Activated naive CD4-positive, alpha-beta T cell (primary cell): ENCODE results near the gene PGM5.

Experiments used
- DNase-seq, 4 experiments: peaks; one replicate each; lab custom pipeline; 2025; lab: John Stamatoyannopoulos, UW

Gene PGM5

DNA sequence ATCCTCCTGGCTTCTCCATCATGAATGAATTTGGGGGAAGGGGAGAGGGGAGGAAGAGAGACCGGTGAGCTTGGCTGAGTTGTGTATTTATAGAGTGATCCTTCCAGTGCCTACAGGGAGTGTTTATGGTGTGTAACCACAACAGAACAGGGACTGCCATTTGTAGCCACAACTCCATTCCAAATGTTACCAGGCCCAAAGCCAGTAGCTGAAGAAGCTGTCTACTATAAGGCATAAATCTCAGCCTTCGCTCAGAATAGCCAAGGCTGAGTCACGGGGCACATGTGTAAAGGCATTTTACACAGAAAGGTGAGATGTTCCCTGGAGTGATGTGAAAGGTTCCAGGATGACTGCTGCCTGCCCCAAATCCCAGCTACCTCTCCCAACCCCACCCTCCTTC, 181.8 kb downstream of the PGM5 start:
- DNase-seq: no peak

DNA sequence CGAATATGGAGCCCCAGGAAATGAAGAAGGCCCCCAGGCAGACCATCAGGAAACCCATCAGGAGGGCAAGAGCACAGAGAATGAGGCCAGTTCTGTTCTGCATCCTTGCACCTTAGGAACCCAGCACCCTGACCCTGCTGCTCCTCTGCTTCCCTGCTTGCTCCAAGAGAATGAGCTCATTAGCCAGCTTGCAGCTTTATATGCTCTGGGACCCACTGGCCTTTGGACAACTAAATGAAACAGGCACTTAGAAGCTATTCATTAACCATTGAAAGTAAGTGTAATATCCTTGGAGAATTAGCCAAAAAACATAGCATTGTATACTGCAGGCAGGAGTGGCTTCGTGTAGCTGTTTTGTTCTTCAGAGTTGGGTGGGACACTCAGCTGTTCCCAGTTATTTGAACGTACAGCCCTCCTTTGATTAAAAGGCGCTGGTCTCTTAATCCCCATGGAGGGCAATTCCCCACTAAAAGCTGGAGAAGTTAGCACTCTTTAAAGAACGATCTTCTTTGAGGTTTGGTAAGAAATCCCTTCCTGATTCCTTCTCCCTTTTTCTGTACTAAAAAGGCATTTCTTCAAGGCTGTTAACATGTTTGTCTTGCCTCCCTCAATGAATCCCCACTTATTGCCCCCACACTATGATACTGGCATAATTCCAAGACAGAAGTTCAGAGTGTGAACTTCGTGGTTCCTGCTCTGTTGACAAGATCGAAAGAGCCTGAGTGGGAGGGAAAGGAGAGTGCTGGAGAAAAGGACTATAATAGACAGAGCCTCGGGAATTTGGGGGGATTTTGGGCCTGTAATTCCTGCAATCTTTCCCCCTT, 184.5 kb downstream of the PGM5 start, which contains the start of gene TMEM252:
Gene TMEM252 (minus strand): TSS at position 172 of the 824 bp plus-strand sequence. CDS start 69 bp downstream, at position 103.
- no peak for DNase-seq

DNA sequence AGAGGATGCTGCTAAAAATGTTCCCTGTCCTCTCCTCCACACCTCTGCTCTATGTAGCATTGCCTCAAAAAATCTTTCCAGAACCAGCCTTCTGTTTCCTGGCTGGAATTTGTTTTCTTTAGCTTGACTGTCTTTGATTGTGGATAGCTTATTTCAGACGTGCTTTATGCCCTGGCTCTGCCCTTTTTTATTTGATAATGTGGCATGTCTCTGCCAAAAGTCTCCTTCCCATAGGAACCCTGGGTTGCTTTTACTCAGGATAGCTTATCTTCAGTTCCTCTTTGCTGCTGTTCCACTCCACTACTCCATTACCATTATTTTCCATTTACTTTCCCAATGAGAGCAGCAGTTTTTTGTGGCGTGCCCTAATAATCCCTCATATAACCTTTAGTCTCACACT, 185.2 kb downstream of the PGM5 start:
- no peak for DNase-seq

DNA sequence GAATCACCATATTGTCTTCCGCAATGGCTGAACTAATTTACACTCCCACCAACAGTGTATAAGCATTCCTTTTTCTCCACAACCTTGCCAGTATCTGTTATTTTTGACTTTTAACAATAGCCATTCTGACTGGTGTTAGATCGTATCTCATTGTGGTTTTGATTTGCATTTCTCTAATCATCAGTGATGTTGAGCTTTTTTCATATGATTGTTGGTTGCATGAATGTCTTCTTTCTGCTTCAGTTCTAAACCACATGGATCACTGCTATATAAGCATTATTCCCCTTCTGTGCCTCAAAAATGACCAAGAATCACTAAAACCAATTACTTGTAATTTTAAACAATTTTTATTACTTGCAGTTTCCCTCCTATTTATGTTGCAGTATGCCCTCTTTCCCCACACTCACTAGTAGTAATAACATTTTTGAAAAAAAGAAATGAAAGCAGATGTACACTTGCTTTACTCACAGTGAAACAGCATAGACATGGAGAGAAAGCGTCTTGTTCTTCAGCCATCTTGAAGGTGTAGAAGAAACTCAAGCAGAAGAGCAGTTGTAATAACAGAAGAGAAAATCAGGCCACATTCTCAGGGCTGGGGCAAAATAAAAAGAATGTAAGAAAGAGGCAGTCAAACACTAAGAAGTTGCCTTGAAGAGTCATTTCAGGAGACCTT, 188.8 kb downstream of the PGM5 start:
- no peak for DNase-seq

DNA sequence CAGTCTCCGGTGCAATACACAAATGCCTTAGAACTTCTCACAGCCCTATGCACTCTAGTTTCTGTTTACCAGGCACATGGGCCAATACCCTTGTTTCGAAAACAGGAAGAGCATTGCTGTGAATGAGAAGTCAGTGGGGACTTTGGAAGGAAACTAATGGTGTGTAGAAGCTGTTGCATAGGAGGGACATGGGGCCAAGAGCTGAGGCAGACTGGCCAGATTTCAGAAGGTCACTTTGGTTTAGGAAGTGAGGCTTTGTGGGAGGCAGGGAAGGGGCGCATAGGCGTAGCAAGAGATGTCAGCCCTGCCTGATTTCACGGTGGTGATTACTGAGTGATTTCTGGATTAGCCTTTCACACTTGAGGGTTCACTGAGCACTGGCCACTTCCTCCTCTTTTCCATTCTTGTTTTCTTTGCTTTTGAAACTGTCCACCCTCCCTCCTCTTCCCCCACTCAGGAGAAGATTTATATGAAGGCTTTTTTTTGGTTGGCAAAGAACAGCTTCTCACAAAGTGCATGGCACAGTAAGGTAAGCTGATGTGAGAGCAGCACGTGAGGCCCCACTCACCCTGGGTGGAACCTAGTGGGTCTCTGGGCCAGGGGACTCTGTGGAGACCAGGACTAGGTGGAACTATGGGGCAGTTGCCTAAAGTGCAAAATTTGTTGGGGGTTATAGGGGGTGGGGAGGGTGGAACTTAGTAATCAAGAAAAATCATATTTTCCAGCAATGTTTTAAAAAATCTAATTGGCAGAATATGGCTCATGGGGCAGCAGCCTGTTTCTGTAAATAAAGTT, 190.4 kb downstream of the PGM5 start:
- DNase-seq: no peak

DNA sequence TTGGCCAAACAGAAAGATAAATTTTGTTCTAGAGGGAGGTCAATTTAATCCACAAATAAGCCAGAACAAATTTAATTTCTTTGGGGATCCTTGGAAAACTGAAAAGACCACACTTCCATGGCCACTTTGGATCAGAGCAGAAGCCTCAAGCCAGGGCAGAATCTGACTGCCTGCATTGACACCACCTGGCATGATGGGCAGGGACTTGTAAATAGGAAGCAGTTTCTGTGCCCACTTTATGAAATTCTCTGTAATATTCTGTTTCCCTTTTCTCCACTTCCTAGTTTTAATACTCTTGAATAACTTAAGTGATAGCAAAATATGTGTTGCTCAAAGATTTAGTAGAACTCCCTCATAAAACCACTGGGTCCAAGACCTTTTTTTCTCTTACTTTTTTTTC, 191.0 kb downstream of the PGM5 start:
- DNase-seq: no peak

DNA sequence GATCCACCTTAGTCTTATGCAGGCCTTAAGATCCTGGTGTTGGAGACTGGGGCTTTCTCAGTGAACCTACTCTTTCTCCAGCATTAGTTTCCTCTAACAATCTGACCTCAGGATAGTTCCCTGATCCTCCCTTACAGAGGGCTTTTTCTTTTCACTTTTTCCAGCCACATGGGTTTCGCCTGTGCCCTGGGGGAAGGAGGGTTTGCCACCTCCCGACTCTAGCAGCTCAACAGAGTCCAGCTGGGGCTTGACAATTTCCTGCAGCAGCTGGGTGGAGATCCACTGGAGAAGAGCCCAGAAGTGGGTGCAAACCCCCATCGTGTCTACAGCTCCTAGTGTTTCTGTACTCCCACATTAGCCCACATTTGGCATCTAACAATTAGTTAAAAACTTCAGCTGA, 191.8 kb downstream of the PGM5 start:
- no peak for DNase-seq

DNA sequence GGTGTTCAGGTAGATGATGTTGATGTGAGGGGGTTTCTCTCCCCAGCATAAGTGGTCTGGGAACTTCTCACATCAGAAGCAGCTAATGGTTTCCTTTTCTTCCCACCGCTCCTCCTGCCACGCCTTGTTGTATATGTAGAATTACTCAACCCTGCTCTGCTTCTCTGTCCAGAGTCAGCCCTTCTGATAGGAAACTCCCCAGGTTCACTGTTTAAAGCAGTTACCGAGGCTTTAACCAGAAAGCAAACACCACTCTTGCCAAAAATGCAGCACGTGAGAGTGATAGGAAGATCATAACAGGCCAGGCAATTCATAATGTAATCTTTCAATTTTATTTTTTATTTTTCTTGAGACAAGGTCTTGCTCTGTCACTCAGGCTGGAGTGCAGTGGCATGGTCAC, 194.8 kb downstream of the PGM5 start:
- no peak for DNase-seq

DNA sequence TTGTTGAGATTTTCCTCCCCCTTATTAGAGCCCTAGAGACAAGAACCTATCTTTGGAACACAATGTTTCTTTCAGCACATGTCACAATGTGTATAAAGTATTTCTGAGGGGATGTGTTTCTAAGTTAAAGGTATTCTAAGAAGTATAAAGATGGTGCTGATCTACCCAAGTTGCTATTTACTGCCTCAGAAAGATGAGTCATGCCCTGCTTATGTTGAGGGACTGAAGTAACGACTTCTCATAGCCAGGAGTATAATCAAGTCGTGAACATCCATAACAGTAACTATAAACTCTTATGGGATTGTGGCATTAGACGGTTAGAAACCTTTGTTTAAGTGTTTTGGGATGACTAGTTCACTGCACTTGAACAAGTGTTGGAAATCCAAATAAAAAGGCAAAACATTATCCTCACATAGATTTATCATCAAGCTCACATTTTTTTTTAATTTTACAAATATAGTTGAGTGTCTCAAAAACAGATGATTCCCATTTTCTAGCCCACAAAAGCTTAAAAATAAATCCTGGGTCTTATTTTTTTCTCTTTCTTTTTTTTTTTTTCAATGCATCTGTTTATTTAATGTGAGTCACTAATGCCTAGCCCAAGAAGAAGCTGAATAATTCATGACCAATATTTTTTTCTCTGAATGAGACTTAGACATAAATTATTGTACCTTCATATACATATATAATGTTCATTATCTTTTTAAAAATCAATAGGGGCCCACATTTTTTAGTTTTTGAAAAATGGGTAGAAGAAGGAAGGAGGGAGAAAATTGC, 196.5 kb downstream of the PGM5 start:
- no peak for DNase-seq

DNA sequence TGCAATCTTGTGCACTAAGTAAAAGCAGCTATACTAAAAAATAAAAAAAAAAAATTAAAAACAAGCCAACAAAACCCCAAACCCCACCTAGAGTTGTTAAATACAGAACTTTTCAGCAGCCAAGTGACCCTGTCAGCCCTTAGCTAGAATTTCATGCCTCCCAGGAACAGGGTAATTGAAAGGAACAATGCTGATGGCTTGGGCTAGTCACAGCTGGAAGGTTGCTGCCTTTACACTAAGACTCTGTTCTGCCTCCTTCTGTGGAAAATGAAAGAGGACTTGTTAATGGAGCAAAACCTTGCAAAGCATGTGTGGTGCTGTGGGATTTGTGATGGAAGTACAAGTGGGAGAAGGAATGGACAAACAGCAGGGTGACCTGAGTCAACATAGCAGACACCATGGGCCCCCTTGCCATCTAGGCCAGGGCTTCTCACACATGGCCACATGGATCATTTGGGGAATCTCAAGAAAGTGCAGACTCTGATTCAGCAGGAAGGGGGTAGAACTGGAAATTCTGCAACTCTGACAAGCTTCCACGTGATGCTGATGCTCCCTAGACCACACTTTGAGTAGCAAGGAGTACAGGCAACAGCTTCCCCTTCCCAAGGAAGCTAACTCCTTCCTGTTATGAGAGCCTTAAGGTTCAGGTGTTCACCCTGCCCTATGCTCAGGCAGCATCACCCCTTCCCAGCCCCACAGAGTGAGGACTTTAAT, 199.2 kb downstream of the PGM5 start:
- DNase-seq: no peak

DNA sequence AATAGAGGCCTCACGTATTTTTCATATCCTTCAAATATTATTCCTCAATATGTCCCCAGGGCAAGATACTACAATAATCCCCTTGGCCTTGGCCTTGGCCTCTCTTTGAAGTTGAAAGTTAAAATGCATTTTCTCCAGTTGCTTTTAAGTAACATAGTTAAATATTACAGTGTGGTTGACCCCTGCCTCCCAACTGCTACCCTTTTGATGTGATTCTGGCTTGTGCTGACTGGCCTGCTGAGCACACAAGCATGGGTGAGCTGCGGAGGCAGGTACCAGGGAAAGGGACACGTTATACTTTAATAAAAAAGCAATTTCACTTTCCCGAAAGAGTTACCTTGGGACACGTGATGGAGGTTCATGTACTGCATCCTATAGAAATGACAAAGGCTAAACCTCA, 202.1 kb downstream of the PGM5 start:
- DNase-seq: no peak

DNA sequence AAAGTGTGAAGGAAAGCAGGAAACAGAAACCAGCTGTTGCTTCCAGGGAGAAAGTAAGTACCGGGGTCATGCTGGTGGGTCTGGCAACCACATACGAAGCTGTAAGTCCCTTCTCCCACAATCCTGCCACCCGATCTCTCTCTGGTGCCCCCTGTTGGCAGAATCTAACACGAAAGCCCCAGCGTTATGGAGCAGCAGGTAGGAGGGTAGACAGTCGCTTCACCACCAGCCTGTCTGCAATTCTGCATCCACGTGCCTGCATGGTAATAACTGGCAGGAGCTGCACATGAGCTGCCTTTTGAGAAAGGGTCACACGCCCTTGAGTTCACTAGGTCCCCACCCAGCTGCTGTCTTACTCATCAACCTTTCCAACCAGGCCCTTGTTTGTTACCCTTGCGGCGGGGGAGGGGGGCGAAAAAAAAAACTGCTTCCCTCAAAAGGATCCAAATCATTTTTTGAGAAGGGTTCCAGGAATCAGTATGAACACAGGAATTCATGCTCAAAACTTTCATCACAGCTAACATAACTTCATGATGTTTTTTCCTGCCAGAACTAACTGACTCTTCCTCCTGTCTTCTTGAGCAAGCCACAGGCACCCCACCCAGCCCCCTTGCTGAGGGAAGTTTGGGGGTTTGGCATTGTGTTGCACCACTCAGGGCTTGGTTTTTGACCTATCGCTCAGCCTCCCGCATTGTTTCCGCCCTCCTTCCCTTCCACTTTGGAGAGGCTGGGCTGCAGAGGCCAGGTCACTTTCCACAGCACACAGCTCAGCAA, 203.8 kb downstream of the PGM5 start:
- DNase-seq: peak in 1 of 4 experiments; percentile 5

DNA sequence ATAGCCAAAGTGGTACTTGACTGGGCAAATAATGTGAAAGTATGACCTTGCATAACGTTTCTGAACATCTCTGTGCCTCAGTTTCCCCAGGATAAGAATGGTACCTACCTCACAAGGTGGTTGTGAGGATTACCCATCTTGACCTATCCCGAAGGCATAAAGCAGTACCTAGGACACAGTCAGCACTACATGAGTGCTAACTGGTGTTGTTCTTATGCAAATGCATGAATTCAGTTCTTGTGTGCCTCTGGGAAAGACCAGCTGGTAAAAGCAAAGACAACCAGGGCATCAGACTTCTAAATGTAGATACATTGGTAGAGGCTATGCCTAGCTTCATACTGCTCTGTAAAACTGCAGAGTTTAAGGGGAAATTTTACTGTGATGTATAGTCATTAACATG, 206.1 kb downstream of the PGM5 start:
- DNase-seq: no peak

DNA sequence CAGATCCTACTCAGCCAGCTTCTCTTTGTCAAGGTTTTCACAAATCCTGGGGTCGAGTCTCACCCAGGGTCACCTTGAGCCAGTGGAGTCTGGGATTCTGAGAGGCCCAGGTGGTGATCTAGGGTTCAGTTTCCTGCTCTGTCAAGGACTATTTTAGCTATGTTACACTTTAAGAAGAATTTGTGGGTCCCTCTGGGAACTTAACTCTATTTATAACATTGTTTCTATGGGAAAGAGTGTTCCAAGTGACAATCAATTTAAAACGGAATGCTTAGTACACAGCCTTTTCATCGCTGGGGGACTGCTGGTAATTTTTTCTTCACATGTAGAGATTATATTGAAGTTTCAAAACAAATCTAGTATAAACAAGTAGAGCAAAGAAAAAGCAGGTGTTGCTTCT, 211.2 kb downstream of the PGM5 start:
- no peak for DNase-seq

DNA sequence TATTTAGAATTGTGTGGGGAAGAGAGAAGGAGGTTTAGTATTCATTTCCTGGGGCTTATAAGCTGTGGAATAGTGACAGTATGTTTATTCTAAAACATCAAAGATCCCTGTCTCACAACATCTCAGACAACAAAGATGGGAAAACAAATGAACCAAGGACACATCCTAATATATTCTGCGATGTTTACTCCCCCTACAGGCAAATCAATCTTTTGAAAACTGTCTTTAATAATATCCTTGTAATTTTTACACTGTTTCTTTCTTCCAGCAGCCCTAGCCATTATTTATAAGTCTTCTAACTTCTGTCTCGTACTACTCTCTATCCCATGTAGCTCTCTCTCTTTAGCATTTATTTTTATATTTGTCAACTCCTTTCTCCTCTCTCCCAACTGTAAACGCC, 217.7 kb downstream of the PGM5 start:
- no peak for DNase-seq

DNA sequence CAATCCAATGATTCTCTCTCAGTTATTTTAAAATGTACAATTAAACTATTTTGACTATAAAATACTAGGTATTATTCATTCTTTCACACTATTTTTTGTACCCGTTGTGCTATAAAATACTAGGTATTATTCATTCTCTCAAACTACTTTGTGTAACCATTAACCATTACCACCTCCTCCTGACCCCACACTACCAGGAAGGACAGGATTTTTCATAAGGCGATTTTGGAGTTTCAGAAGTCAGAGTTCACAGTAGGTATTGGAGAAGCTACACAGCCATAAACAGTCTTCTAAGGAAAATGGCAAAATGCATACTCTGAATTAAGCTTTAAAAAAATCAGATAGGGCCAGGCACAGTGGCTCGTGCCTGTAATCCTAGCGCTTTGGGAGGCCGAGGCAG, 219.4 kb downstream of the PGM5 start:
- DNase-seq: no peak

DNA sequence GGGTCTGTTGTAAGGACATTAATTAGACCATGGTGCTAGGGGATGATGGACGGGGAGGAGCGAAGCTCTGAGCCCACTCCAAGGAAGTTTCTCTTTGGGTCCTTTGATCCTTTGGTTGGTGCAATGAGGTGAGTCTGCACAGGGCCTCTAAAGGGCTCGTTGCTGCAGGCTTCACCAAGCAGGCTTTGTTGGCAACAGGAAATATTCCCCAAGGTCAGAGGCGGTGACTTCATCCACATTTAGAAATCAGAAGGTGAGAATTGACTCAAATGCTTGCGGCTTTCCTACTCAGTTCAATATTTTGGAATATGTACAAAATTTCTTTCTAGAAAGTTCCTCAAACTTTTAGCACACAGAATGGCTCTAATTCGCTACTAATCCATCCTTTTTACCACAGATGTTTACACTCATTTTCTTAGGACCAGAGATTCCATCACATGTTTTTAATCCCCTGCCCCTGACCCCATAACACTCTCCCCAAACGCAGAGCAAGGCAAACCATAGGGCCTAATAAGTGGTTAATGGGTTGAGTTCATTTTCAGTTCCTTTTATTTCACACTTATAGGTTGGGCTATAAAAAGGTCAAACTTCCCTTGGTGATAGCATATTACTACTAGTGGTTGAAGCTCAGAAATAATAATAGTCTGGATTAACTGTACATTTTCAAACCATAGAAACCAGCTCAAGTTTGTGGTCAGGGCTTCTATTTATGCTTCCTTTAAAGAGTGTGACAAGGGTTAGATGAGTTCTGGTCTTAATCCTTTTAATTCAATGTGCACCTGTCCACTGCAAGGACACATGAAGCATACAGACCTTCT, 221.6 kb downstream of the PGM5 start:
- DNase-seq: no peak
